ENCODE measurements around the gene DPY30.

The DPY30 gene

DNA sequence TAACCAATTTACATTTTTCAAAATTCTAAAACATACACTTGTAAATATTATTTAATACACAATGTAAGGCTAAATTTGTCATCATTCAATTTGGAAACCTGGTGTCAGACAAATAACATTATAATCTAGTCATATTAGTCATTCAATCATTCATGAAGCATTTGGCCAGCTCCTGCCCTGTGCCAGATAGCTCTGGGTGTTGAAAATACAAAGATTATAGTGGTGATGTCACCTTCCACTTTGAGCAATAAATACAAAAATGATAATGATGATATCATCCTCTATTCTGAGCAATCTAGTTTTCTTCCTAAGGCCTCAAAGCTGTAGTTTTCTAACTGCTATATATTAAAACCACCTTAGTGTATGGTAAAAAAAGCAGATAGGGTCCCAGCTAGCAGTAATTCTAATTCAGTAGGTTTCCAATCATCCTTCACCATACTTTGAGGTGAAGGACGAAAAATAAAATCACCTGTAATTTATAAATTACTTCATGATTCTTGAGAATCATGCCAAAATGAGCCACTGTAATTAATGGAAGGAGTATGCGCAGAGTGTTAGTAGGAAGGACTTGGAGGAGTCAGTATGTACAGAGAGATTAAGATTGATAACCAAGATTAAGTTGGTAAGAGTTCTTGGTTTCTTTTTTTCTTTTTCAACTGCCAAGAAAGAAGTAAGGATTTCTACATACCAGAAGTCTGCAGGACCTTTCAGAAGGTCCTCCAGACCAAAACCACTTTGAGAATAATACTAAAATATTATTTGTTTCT, 52.0 kb downstream of the DPY30 start:
- H3K4me2 ChIP-seq (ENCODE audit: low read length), result no peak overlapping the region
- no peak overlapping the region for H3K27ac ChIP-seq (ENCODE audit: low read depth, low read length)

DNA sequence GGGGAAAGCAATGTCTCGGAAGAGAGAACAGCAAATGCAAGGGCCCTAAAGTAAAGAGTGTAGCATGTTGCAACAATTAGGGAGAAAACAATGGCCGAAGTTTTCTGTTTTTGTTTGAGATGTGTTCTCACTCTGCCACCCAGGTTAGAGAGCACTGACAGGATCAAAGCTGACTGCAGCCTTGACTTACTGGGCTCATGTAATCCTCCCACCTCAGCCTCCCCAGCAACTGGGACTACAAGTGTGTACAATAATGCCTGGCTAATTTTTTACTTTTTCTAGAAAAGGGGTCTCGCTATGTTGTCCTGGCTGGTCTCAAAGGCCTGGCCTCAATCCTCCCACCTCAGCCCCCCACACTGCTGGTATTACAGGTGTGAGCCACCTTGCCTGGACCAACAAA, 52.7 kb downstream of the DPY30 start:
- no peak overlapping the region for H3K4me2 ChIP-seq (ENCODE audit: low read length)
- TF ChIP-seq EZH2phosphoT487 (IDR thresholded peaks at IDR 0.05; ENCODE audit: borderline replicate concordance, low read length), result no peak
- TF ChIP-seq, protein P1, sequence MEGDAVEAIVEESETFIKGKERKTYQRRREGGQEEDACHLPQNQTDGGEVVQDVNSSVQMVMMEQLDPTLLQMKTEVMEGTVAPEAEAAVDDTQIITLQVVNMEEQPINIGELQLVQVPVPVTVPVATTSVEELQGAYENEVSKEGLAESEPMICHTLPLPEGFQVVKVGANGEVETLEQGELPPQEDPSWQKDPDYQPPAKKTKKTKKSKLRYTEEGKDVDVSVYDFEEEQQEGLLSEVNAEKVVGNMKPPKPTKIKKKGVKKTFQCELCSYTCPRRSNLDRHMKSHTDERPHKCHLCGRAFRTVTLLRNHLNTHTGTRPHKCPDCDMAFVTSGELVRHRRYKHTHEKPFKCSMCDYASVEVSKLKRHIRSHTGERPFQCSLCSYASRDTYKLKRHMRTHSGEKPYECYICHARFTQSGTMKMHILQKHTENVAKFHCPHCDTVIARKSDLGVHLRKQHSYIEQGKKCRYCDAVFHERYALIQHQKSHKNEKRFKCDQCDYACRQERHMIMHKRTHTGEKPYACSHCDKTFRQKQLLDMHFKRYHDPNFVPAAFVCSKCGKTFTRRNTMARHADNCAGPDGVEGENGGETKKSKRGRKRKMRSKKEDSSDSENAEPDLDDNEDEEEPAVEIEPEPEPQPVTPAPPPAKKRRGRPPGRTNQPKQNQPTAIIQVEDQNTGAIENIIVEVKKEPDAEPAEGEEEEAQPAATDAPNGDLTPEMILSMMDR (IDR thresholded peaks at IDR 0.05; ENCODE audit: low read depth, low read length, poor library complexity, severe bottlenecking), result no peak
- no peak overlapping the region for H3K27ac ChIP-seq (ENCODE audit: low read depth, low read length)
- H3K79me2 ChIP-seq (ENCODE audit: control insufficient read depth, low read length), result peaks cover 96% of the 10 kb centered on the region
- H3K4me3 ChIP-seq (ENCODE audit: low read length), result no peak overlapping the region
- no peaks in the 10 kb centered on the region for H3K36me3 ChIP-seq (ENCODE audit: control insufficient read depth, low read length)
- H3K4me1 ChIP-seq (ENCODE audit: control insufficient read depth, low read length), result peaks cover 2% of the 10 kb centered on the region; the same call in 1 of the 2 replicates
- H4K20me1 ChIP-seq (ENCODE audit: control insufficient read depth, insufficient read depth, low read depth, low read length), result peaks cover 3% of the 10 kb centered on the region; the same call in 1 of the 2 replicates
- no peaks in the 10 kb centered on the region for H3K9me3 ChIP-seq (ENCODE audit: control insufficient read depth, insufficient read depth, low read length)
- no peaks in the 10 kb centered on the region for H3K27me3 ChIP-seq (ENCODE audit: control insufficient read depth, low read length)
- H3K9me2 ChIP-seq (replicated peaks; ENCODE audit: control insufficient read depth, low read length), result no peaks in the 10 kb centered on the region
- 0 out of 2 replicates have a peak, but pooled peaks cover under 1% of the 10 kb centered on the region for H3F3A ChIP-seq (ENCODE audit: control insufficient read depth, insufficient read depth)

More for the DNA sequence above, 52.0 kb downstream of the DPY30 start:
- TF ChIP-seq, protein P1 (IDR thresholded peaks at IDR 0.05; ENCODE audit: low read depth, low read length, poor library complexity, severe bottlenecking), result no peak
- no peak for TF ChIP-seq EZH2phosphoT487 (IDR thresholded peaks at IDR 0.05; ENCODE audit: borderline replicate concordance, low read length)
- Histone ChIP-seq H3K36me3 (ENCODE audit: control insufficient read depth, low read length) (no peaks in the 10 kb centered on the region), H3K79me2 (ENCODE audit: control insufficient read depth, low read length) (peaks cover 97% of the 10 kb centered on the region), H3K4me3 (ENCODE audit: low read length) (no peak overlapping the region), H3K4me1 (ENCODE audit: control insufficient read depth, low read length) (peaks cover 2% of the 10 kb centered on the region; the same call in 1 of the 2 replicates), H3K9me3 (ENCODE audit: control insufficient read depth, insufficient read depth, low read length) (no peaks in the 10 kb centered on the region), H4K20me1 (ENCODE audit: control insufficient read depth, insufficient read depth, low read depth, low read length) (peaks cover 3% of the 10 kb centered on the region; the same call in 1 of the 2 replicates), H3F3A (ENCODE audit: control insufficient read depth, insufficient read depth) (0 out of 2 replicates have a peak, but pooled peaks cover 2% of the 10 kb centered on the region), H3K27me3 (ENCODE audit: control insufficient read depth, low read length) (no peaks in the 10 kb centered on the region), H3K9me2 (replicated peaks; ENCODE audit: control insufficient read depth, low read length) (no peaks in the 10 kb centered on the region)

DNA sequence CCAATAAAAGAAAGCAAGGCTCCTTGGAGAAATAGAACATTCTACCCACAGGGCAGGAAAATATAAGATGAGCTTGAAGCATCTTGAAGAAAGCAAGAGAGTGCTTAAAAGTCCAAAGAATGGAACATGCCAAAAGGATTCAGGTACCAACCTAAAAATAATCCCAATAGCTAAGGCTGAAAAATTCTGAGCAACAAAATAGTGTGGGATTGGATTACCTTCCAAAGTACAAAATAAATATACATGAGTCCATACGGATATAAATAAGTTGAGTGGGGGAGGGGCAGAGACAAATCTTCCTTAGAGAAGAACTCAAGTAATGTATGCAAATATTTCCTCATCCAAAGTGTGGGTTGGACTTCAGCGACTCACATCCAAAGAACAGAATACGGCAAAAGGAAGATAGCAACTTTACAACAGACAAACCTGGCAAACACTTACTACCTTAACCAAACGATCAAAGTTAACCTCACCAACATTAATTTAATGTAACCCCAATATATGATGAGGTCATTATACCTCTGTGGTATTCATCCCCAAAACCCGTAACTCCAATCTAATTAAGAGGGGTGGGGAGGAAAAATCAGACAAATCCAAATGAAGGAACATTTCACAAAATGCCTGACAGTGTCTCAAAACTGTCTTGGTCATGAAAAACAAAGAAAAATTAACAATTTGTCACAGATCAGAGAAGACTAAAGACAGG, 55.7 kb downstream of the DPY30 start:
- no peak for TF ChIP-seq EZH2phosphoT487 (IDR thresholded peaks at IDR 0.05; ENCODE audit: borderline replicate concordance, low read length)
- TF ChIP-seq, protein P1 (IDR thresholded peaks at IDR 0.05; ENCODE audit: low read depth, low read length, poor library complexity, severe bottlenecking), result no peak
- Histone ChIP-seq H3K4me1 (ENCODE audit: control insufficient read depth, low read length) (peaks cover 10% of the 10 kb centered on the region), H3K79me2 (ENCODE audit: control insufficient read depth, low read length) (peaks cover 96% of the 10 kb centered on the region), H3K27ac (ENCODE audit: low read depth, low read length) (no peak overlapping the region), H3K9me3 (ENCODE audit: control insufficient read depth, insufficient read depth, low read length) (no peaks in the 10 kb centered on the region), H3F3A (ENCODE audit: control insufficient read depth, insufficient read depth) (no peaks in the 10 kb centered on the region), H3K9me2 (replicated peaks; ENCODE audit: control insufficient read depth, low read length) (no peaks in the 10 kb centered on the region), H3K27me3 (ENCODE audit: control insufficient read depth, low read length) (no peaks in the 10 kb centered on the region), H3K4me3 (ENCODE audit: low read length) (no peak overlapping the region), H3K4me2 (ENCODE audit: low read length) (no peak overlapping the region), H4K20me1 (ENCODE audit: control insufficient read depth, insufficient read depth, low read depth, low read length) (peaks cover 3% of the 10 kb centered on the region; the same call in 1 of the 2 replicates), H3K36me3 (ENCODE audit: control insufficient read depth, low read length) (no peaks in the 10 kb centered on the region)

All from DOHH2 (cell line).